ENCODE results near the gene ABCB1.

- no peak for TF ChIP-seq TCF12 (IDR thresholded peaks at IDR 0.05; ENCODE audit: low read depth, low read length)
- no peak for TF ChIP-seq EZH2 (IDR thresholded peaks at IDR 0.05; ENCODE audit: low read depth, low read length, severe bottlenecking)
- no peak for TF ChIP-seq POLR2A (IDR thresholded peaks at IDR 0.05; ENCODE audit: control extremely low read depth in 1 of 2, low read depth in 2 of 2, low read length in 2 of 2)
- no peak for TF ChIP-seq ZNF274 (IDR thresholded peaks at IDR 0.05; ENCODE audit: borderline replicate concordance, extremely low read depth, low read length)
- no peak for TF ChIP-seq NRF1 (IDR thresholded peaks at IDR 0.05; ENCODE audit: low read depth, low read length)
- TF ChIP-seq POLR2AphosphoS5 (IDR thresholded peaks at IDR 0.05; ENCODE audit: low read depth, low read length), result no peak
- no peak for TF ChIP-seq CREB1 (IDR thresholded peaks at IDR 0.05)
- TF ChIP-seq, protein P1, sequence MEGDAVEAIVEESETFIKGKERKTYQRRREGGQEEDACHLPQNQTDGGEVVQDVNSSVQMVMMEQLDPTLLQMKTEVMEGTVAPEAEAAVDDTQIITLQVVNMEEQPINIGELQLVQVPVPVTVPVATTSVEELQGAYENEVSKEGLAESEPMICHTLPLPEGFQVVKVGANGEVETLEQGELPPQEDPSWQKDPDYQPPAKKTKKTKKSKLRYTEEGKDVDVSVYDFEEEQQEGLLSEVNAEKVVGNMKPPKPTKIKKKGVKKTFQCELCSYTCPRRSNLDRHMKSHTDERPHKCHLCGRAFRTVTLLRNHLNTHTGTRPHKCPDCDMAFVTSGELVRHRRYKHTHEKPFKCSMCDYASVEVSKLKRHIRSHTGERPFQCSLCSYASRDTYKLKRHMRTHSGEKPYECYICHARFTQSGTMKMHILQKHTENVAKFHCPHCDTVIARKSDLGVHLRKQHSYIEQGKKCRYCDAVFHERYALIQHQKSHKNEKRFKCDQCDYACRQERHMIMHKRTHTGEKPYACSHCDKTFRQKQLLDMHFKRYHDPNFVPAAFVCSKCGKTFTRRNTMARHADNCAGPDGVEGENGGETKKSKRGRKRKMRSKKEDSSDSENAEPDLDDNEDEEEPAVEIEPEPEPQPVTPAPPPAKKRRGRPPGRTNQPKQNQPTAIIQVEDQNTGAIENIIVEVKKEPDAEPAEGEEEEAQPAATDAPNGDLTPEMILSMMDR (IDR thresholded peaks at IDR 0.05; ENCODE audit: control extremely low read depth in 1 of 3, insufficient read depth in 1 of 3, low read depth in 1 of 3, low read length in 3 of 3), result no peak
Measured at GRCh38 chr7:87581723-87582122, 19.0 kb downstream of the ABCB1 start.
